Measurements from ENCODE around the gene RAMP3. TPM values are rescaled to one million over a fixed set of nuclear protein-coding genes. Genes with fewer than 3 reads are reported as not detected.
A peak's percentile ranks its signal among the peaks of the same experiment; 100 is the strongest.

The RAMP3 gene
- total RNA-seq, 1 donor from 2014 or later: not detected

GRCh38 chr7:45184326-45185027 lies 26.9 kb downstream of the RAMP3 start:
- no peaks in the 10 kb centered on the region for H4K20me1 ChIP-seq (ENCODE audit: insufficient read depth, low read length)
- H3K27me3 ChIP-seq (ENCODE audit: insufficient read depth, low read length): no peaks in the 10 kb centered on the region
- Mint-ChIP-seq H3K4me3 (ENCODE audit: unreplicated experiment) (no peak overlapping the region), H3K9me3 (ENCODE audit: unreplicated experiment) (no peaks in the 10 kb centered on the region), H3K4me1 (ENCODE audit: low read depth, unreplicated experiment) (no peaks in the 10 kb centered on the region), H3K27me3 (ENCODE audit: low read depth, unreplicated experiment) (peaks cover 37% of the 10 kb centered on the region), H3K27ac (ENCODE audit: unreplicated experiment) (no peak overlapping the region), H3K36me3 (ENCODE audit: low read depth, unreplicated experiment) (no peaks in the 10 kb centered on the region)
- no peaks in the 10 kb centered on the region for H3K36me3 ChIP-seq (ENCODE audit: insufficient read depth, low read length)
- no peak overlapping the region for H3K4me2 ChIP-seq (ENCODE audit: low read length)
- H3K9ac ChIP-seq (ENCODE audit: low read length): no peak overlapping the region
- no peaks in the 10 kb centered on the region for H3K79me2 ChIP-seq (ENCODE audit: insufficient read depth, low read length)
- H3K9me3 ChIP-seq (ENCODE audit: insufficient read depth, low read depth, low read length): no peaks in the 10 kb centered on the region
- no peak overlapping the region for H3K27ac ChIP-seq (ENCODE audit: low read depth, low read length)
- H3K4me1 ChIP-seq (ENCODE audit: insufficient read depth, low read length): no peaks in the 10 kb centered on the region
- TF ChIP-seq EZH2 (IDR thresholded peaks at IDR 0.05; ENCODE audit: insufficient read depth, low read length) (no peak), CTCF (IDR thresholded peaks at IDR 0.05; ENCODE audit: insufficient read depth, low read depth, low read length) (no peak)
- H2AFZ ChIP-seq (ENCODE audit: low read depth, low read length): no peak overlapping the region
- H3K4me3 ChIP-seq (ENCODE audit: insufficient read depth, low read depth, low read length): no peak overlapping the region
- no peak for DNase-seq (ENCODE audit: low read depth)
- FAIRE-seq: no peak

- no peak overlapping the region for H2AFZ ChIP-seq (ENCODE audit: low read depth, low read length)
- H4K20me1 ChIP-seq (ENCODE audit: insufficient read depth, low read length): no peaks in the 10 kb centered on the region
- Mint-ChIP-seq H3K4me1 (ENCODE audit: low read depth, unreplicated experiment) (no peaks in the 10 kb centered on the region), H3K27ac (ENCODE audit: unreplicated experiment) (peak overlapping the region; percentile 0), H3K9me3 (ENCODE audit: unreplicated experiment) (no peaks in the 10 kb centered on the region), H3K4me3 (ENCODE audit: unreplicated experiment) (no peak overlapping the region), H3K36me3 (ENCODE audit: low read depth, unreplicated experiment) (no peaks in the 10 kb centered on the region), H3K27me3 (ENCODE audit: low read depth, unreplicated experiment) (peaks cover 31% of the 10 kb centered on the region)
- TF ChIP-seq CTCF (IDR thresholded peaks at IDR 0.05; ENCODE audit: insufficient read depth, low read depth, low read length): no peak
- TF ChIP-seq EZH2 (IDR thresholded peaks at IDR 0.05; ENCODE audit: insufficient read depth, low read length): no peak
- no peaks in the 10 kb centered on the region for H3K9me3 ChIP-seq (ENCODE audit: insufficient read depth, low read depth, low read length)
- H3K27me3 ChIP-seq (ENCODE audit: insufficient read depth, low read length): no peaks in the 10 kb centered on the region
- no peaks in the 10 kb centered on the region for H3K4me1 ChIP-seq (ENCODE audit: insufficient read depth, low read length)
- no peaks in the 10 kb centered on the region for H3K79me2 ChIP-seq (ENCODE audit: insufficient read depth, low read length)
- no peak overlapping the region for H3K4me2 ChIP-seq (ENCODE audit: low read length)
- H3K9ac ChIP-seq (ENCODE audit: low read length): no peak overlapping the region
- DNase-seq (ENCODE audit: low read depth) (no peak), FAIRE-seq (no peak)
- H3K27ac ChIP-seq (ENCODE audit: low read depth, low read length): no peak overlapping the region
- H3K36me3 ChIP-seq (ENCODE audit: insufficient read depth, low read length): no peaks in the 10 kb centered on the region
- no peak overlapping the region for H3K4me3 ChIP-seq (ENCODE audit: insufficient read depth, low read depth, low read length)
Observed at GRCh38 chr7:45185028-45185863, 27.7 kb downstream of the RAMP3 start.

Data from astrocyte (in vitro differentiated cells and primary cell).